Measurements from ENCODE around the gene TRIM63. TPM values are rescaled to one million over a fixed set of nuclear protein-coding genes. Genes with fewer than 3 reads are reported as not detected.
A peak's percentile ranks its signal among the peaks of the same experiment; 100 is the strongest.

TRIM63 gene
- total and polyA plus RNA-seq, 9 of the 15 experiments (the other 6 are each of a cell fraction or from before 2014, with no cell fraction given), result 0.08 to 0.57 (median 0.36) TPM

DNA sequence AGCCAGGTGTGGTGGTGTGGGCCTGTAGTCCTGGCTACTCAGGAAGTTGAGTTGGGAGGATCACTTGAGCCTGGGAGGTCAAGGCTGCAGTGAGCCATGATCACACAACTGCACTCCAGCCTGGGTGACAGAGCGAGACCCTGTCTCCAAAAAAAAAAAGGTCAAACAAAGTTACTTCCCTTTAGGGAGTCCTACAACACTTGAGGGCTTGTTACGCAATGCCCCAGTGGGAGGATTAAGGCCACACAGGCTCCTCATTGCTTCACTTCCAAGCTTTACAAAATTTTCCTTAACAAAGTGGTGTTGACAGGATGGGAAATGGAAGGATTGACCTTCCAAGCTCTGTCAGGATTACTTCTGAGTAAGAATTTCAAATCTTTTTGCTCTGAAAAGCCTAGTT is 52.1 kb downstream of the TRIM63 start:
- Histone ChIP-seq H2AFZ (ENCODE audit: low read depth, low read length) (no peak overlapping the region; the same call in 1 of the 2 replicates), H3K9me3 (replicated peaks; ENCODE audit: control insufficient read depth, insufficient read depth, low read depth, low read length) (no peaks in the 10 kb centered on the region), H3K27me3 (ENCODE audit: control insufficient read depth in 2 of 2, insufficient read depth in 2 of 2, low read length in 2 of 2) (no peaks in the 10 kb centered on the region), H3K4me3 (no peak overlapping the region), H3K27ac (ENCODE audit: extremely low read depth, low read depth, low read length) (no peak overlapping the region; the same call in 2 of the 3 replicates), H4K20me1 (replicated peaks; ENCODE audit: control insufficient read depth, insufficient read depth, low read length) (no peaks in the 10 kb centered on the region), H3K79me2 (ENCODE audit: control insufficient read depth, insufficient read depth, low read length) (no peaks in the 10 kb centered on the region), H3K4me2 (ENCODE audit: insufficient read depth, low read length) (no peak overlapping the region), H3K9me1 (ENCODE audit: control insufficient read depth, insufficient read depth, low read length) (no peaks in the 10 kb centered on the region), H3K9ac (ENCODE audit: insufficient read depth in 1 of 2, low read depth in 2 of 2, low read length in 2 of 2) (no peak overlapping the region), H3K36me3 (ENCODE audit: control insufficient read depth, insufficient read depth, low read length) (no peaks in the 10 kb centered on the region), H3K4me1 (replicated peaks in 1 of 2; ENCODE audit: control insufficient read depth in 2 of 2, insufficient read depth in 2 of 2, low read length in 2 of 2) (peaks cover 15% of the 10 kb centered on the region in 2 experiments)
- 43% methylated on average over 2 of the region's 2 CpGs for WGBS (ENCODE audit: insufficient coverage, low coverage, missing lambda C conversion rate)
- BruUV-seq (replicated peaks), result no TSS peak
- in situ Hi-C loops (cut with MboI) (no loop called here), intact Hi-C loops (cut with micrococcal nuclease) (no loop called here)
- ChIA-PET CTCF (ENCODE audit: low intra/inter-chr PET ratio) (no interaction called here), POLR2A (interaction anchor here (0.6 to 1.5 kb wide), 4 partner anchors 12 to 192 kb away, joined by 3 to 4 read pairs (median 3); no protein-coding TSS in a partner anchor)
- DNase-seq (ENCODE audit: extremely low read depth in 1 of 4, low spot score in 3 of 4), result no peak
- peak; percentile 50 for ATAC-seq
- peak; percentile 56 for FAIRE-seq
- TF ChIP-seq SMARCE1 (IDR thresholded peaks at IDR 0.05) (peak; percentile 51; the same call in 1 of the 2 replicates), CEBPB (tag; IDR thresholded peaks at IDR 0.05) (peak; percentile 100), MYNN (IDR thresholded peaks at IDR 0.05) (no peak), MYNN (CRISPR knock-in tag; IDR thresholded peaks at IDR 0.05) (no peak), ATF7 (IDR thresholded peaks at IDR 0.05) (peak; percentile 54; the same call in 1 of the 2 replicates), MBD2 (IDR thresholded peaks at IDR 0.05; ENCODE audit: borderline replicate concordance, low read depth) (no peak), PURB (CRISPR knock-in tag; IDR thresholded peaks at IDR 0.05; ENCODE audit: low read depth) (no peak), PCBP2 (IDR thresholded peaks at IDR 0.05; ENCODE audit: low read depth, low read length, poor library complexity, severe bottlenecking) (no peak), SRSF3 (IDR thresholded peaks at IDR 0.05; ENCODE audit: insufficient read depth, low read length) (no peak)
- TF ChIP-seq, protein P1, sequence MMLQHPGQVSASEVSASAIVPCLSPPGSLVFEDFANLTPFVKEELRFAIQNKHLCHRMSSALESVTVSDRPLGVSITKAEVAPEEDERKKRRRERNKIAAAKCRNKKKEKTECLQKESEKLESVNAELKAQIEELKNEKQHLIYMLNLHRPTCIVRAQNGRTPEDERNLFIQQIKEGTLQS (IDR thresholded peaks at IDR 0.05), result peak; percentile 57
- TF ChIP-seq, protein P1 (CRISPR knock-in tag; conservative IDR thresholded peaks at IDR 0.05), result no peak
- TF ChIP-seq, protein P2, sequence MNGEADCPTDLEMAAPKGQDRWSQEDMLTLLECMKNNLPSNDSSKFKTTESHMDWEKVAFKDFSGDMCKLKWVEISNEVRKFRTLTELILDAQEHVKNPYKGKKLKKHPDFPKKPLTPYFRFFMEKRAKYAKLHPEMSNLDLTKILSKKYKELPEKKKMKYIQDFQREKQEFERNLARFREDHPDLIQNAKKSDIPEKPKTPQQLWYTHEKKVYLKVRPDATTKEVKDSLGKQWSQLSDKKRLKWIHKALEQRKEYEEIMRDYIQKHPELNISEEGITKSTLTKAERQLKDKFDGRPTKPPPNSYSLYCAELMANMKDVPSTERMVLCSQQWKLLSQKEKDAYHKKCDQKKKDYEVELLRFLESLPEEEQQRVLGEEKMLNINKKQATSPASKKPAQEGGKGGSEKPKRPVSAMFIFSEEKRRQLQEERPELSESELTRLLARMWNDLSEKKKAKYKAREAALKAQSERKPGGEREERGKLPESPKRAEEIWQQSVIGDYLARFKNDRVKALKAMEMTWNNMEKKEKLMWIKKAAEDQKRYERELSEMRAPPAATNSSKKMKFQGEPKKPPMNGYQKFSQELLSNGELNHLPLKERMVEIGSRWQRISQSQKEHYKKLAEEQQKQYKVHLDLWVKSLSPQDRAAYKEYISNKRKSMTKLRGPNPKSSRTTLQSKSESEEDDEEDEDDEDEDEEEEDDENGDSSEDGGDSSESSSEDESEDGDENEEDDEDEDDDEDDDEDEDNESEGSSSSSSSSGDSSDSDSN (IDR thresholded peaks at IDR 0.05; ENCODE audit: borderline replicate concordance in 1 of 2, low read depth in 2 of 2, low read length in 2 of 2), result no peak
- TF ChIP-seq, protein P3, sequence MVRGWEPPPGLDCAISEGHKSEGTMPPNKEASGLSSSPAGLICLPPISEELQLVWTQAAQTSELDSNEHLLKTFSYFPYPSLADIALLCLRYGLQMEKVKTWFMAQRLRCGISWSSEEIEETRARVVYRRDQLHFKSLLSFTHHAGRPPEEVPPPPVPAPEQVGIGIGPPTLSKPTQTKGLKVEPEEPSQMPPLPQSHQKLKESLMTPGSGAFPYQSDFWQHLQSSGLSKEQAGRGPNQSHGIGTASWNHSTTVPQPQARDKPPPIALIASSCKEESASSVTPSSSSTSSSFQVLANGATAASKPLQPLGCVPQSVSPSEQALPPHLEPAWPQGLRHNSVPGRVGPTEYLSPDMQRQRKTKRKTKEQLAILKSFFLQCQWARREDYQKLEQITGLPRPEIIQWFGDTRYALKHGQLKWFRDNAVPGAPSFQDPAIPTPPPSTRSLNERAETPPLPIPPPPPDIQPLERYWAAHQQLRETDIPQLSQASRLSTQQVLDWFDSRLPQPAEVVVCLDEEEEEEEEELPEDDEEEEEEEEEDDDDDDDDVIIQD (CRISPR knock-in tag; IDR thresholded peaks at IDR 0.05), result no peak
- TF ChIP-seq, protein P4, sequence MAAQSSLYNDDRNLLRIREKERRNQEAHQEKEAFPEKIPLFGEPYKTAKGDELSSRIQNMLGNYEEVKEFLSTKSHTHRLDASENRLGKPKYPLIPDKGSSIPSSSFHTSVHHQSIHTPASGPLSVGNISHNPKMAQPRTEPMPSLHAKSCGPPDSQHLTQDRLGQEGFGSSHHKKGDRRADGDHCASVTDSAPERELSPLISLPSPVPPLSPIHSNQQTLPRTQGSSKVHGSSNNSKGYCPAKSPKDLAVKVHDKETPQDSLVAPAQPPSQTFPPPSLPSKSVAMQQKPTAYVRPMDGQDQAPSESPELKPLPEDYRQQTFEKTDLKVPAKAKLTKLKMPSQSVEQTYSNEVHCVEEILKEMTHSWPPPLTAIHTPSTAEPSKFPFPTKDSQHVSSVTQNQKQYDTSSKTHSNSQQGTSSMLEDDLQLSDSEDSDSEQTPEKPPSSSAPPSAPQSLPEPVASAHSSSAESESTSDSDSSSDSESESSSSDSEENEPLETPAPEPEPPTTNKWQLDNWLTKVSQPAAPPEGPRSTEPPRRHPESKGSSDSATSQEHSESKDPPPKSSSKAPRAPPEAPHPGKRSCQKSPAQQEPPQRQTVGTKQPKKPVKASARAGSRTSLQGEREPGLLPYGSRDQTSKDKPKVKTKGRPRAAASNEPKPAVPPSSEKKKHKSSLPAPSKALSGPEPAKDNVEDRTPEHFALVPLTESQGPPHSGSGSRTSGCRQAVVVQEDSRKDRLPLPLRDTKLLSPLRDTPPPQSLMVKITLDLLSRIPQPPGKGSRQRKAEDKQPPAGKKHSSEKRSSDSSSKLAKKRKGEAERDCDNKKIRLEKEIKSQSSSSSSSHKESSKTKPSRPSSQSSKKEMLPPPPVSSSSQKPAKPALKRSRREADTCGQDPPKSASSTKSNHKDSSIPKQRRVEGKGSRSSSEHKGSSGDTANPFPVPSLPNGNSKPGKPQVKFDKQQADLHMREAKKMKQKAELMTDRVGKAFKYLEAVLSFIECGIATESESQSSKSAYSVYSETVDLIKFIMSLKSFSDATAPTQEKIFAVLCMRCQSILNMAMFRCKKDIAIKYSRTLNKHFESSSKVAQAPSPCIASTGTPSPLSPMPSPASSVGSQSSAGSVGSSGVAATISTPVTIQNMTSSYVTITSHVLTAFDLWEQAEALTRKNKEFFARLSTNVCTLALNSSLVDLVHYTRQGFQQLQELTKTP (IDR thresholded peaks at IDR 0.05; ENCODE audit: low read depth in 1 of 2, partially characterized antibody in 2 of 2), result no peak
